ENCODE results near the gene SRGAP2. TPM values are rescaled to one million over a fixed set of nuclear protein-coding genes. Genes with fewer than 3 reads are reported as not detected.
"Not testable (repeated sequence)": the region's sequence is repeated elsewhere in the genome, so short reads cannot be mapped to it uniquely, and the experiment has no call there.

Gene SRGAP2
- total RNA-seq, 1 experiment from 2014 or later = 36.5 TPM

DNA sequence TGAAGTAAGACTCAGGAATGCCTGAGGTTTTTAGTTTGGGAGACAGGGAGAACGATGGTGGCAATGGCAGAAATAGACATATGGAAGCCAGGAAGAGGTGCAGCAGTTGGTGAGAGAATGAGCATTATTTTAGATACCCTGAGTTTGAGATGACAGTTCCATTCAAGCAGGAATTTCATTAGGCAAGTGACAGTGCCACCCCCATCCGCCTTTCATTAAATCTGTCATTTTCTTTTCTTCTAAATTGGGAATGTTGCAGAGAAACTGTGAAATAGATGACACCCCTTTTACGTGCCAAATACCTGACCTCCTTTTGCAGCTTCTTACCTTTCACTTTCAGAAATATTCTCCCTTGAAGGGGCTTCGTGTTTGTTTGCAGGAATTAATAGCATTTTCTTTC lies 22.0 kb downstream of the SRGAP2 start:
- DNase-seq; H2BK15ac ChIP-seq (ENCODE audit: low read depth, low read length); H3K4me1 Mint-ChIP-seq; H3K36me3 Mint-ChIP-seq (ENCODE audit: insufficient read depth in 1 of 3, low read depth in 3 of 3); H3K9me3 Mint-ChIP-seq; H3K9me3 ChIP-seq (ENCODE audit: control insufficient read depth, low read depth, low read length); H2BK5ac ChIP-seq (ENCODE audit: insufficient read length, low read length); H2AFZ ChIP-seq (ENCODE audit: low read length); H3K27me3 Mint-ChIP-seq (ENCODE audit: low read depth); H3K79me2 ChIP-seq (ENCODE audit: insufficient read depth, low read length); H3K56ac ChIP-seq (ENCODE audit: insufficient read length, low read depth, low read length); H2AK5ac ChIP-seq (ENCODE audit: insufficient read length, low read length); H3K4me2 ChIP-seq (ENCODE audit: insufficient read depth, insufficient read length, low read length); H3T11ph ChIP-seq (ENCODE audit: low read length); H4K5ac ChIP-seq (ENCODE audit: insufficient read length, low read depth, low read length); H3K27ac Mint-ChIP-seq; H3K4ac ChIP-seq (ENCODE audit: low read depth, low read length); H4K8ac ChIP-seq (replicated peaks; ENCODE audit: insufficient read length, low read depth, low read length); H3K27ac ChIP-seq (ENCODE audit: insufficient read length, low read depth, low read length); H4K20me1 ChIP-seq (ENCODE audit: control insufficient read depth, insufficient read depth, insufficient read length); H3K4me3 Mint-ChIP-seq; H3K18ac ChIP-seq (ENCODE audit: insufficient read length, low read depth, low read length); H3K23ac ChIP-seq (ENCODE audit: insufficient read length, low read depth, low read length); H3K4me1 ChIP-seq (ENCODE audit: insufficient read depth, low read length); H4K91ac ChIP-seq (ENCODE audit: insufficient read length, low read depth, low read length); H2BK12ac ChIP-seq (ENCODE audit: insufficient read length, low read depth, low read length); H3K14ac ChIP-seq (ENCODE audit: insufficient read depth, low read length); H3K79me1 ChIP-seq (ENCODE audit: insufficient read depth, low read depth, low read length, poor library complexity, severe bottlenecking); H3K9ac ChIP-seq (ENCODE audit: extremely low read depth, insufficient read length, low read length); H3K23me2 ChIP-seq (ENCODE audit: insufficient read length, low read depth, low read length, poor library complexity, severe bottlenecking); H3K27me3 ChIP-seq (ENCODE audit: insufficient read depth, low read length); H2BK20ac ChIP-seq (ENCODE audit: low read depth, low read length, poor library complexity, severe bottlenecking); H2BK120ac ChIP-seq (ENCODE audit: low read depth, low read length, poor library complexity, severe bottlenecking): not testable (repeated sequence)
- no CpG with 5 or more reads among the region's 4 CpGs for WGBS (ENCODE audit: extremely low coverage, insufficient read length, low lambda C conversion rate)

DNA sequence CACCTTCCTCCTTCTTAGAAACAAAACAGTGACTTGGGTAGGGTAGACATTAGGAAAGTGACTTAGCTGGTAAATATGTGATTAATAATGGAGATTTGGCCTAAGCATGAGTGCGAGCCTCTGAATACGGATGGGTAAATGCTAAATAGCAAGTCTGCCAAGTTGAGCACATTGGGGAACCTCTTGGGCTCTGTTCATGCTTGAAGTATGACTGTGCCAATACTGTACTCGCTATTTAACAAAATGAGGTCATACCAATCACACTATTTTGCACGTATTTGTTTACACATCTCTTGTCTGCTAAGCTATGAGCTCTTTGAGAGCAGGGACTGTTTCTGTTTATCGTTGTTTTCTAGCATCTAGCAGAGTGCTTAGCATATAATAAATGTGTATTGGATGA lies 23.5 kb downstream of the SRGAP2 start:
- H3K9me3 Mint-ChIP-seq; H3K23ac ChIP-seq (ENCODE audit: insufficient read length, low read depth, low read length); H3K18ac ChIP-seq (ENCODE audit: insufficient read length, low read depth, low read length); H3K23me2 ChIP-seq (ENCODE audit: insufficient read length, low read depth, low read length, poor library complexity, severe bottlenecking); H3K4me2 ChIP-seq (ENCODE audit: insufficient read depth, insufficient read length, low read length); DNase-seq; H2AFZ ChIP-seq (ENCODE audit: low read length); H3K56ac ChIP-seq (ENCODE audit: insufficient read length, low read depth, low read length); H2BK120ac ChIP-seq (ENCODE audit: low read depth, low read length, poor library complexity, severe bottlenecking); H4K20me1 ChIP-seq (ENCODE audit: control insufficient read depth, insufficient read depth, insufficient read length); H3K9ac ChIP-seq (ENCODE audit: extremely low read depth, insufficient read length, low read length); H3T11ph ChIP-seq (ENCODE audit: low read length); H4K5ac ChIP-seq (ENCODE audit: insufficient read length, low read depth, low read length); H2AK5ac ChIP-seq (ENCODE audit: insufficient read length, low read length); H3K4me3 Mint-ChIP-seq; H3K4me1 ChIP-seq (ENCODE audit: insufficient read depth, low read length); H3K27me3 ChIP-seq (ENCODE audit: insufficient read depth, low read length); H3K36me3 Mint-ChIP-seq (ENCODE audit: insufficient read depth in 1 of 3, low read depth in 3 of 3); H3K27ac Mint-ChIP-seq; H3K4me1 Mint-ChIP-seq; H3K27me3 Mint-ChIP-seq (ENCODE audit: low read depth); H3K79me1 ChIP-seq (ENCODE audit: insufficient read depth, low read depth, low read length, poor library complexity, severe bottlenecking); H4K91ac ChIP-seq (ENCODE audit: insufficient read length, low read depth, low read length); H3K27ac ChIP-seq (ENCODE audit: insufficient read length, low read depth, low read length); H3K79me2 ChIP-seq (ENCODE audit: insufficient read depth, low read length); H2BK20ac ChIP-seq (ENCODE audit: low read depth, low read length, poor library complexity, severe bottlenecking); H3K14ac ChIP-seq (ENCODE audit: insufficient read depth, low read length); H2BK12ac ChIP-seq (ENCODE audit: insufficient read length, low read depth, low read length); H3K4ac ChIP-seq (ENCODE audit: low read depth, low read length); H2BK5ac ChIP-seq (ENCODE audit: insufficient read length, low read length); H4K8ac ChIP-seq (replicated peaks; ENCODE audit: insufficient read length, low read depth, low read length); H2BK15ac ChIP-seq (ENCODE audit: low read depth, low read length); H3K9me3 ChIP-seq (ENCODE audit: control insufficient read depth, low read depth, low read length): not testable (repeated sequence)
- no CpG with 5 or more reads among the region's 5 CpGs for WGBS (ENCODE audit: extremely low coverage, insufficient read length, low lambda C conversion rate)

Measured in H9 (cell line).